Prostate gland (tissue), 2 donors: Measurements from ENCODE around the gene ZDHHC17. TPM values are rescaled to one million over a fixed set of nuclear protein-coding genes. Genes with fewer than 3 reads are reported as not detected.

Source experiments
- DNase-seq: peaks from one replicate; pipeline ENCODE4 v3.0.0-alpha.2; 2019; ENCODE audit warnings: low spot score
- H3K27ac ChIP-seq, 2 donors: fragments of 200-600 bp; sonication (generic); 2 replicates each; pipeline ENCODE4 v1.5.1; 2017 to 2019
- H3K27me3 ChIP-seq: fragments of 200-600 bp; sonication (generic); replicated peaks from 2 replicates; pipeline ENCODE4 v1.5.1; 2019; ENCODE audit not compliant: insufficient read depth
- H3K36me3 ChIP-seq, 2 donors: fragments of 200-600 bp; sonication (generic); 1 replicate in 1 of 2; 2 replicates in 1 of 2; pipeline versions ENCODE4 v1.5.1 to v1.8.1; 2017 to 2019
- H3K4me1 ChIP-seq: fragments of 200-600 bp; sonication (generic); replicated peaks from 2 replicates; pipeline ENCODE4 v1.5.1; 2019
- H3K4me3 ChIP-seq, 2 donors: fragments of 200-600 bp; sonication (generic); 2 replicates each; pipeline ENCODE4 v1.5.1; 2017 to 2019
- H3K9me3 ChIP-seq: fragments of 200-600 bp; sonication (generic); 2 replicates; pipeline ENCODE4 v1.5.1; 2017
- CTCF ChIP-seq, 4 experiments: fragments of 200-600 bp in 2 of 4; fragments of 450-650 bp in 2 of 4; sonication (generic) in 2 of 4; IDR thresholded peaks; 1 replicate in 3 of 4; 2 replicates in 1 of 4; pipeline ENCODE4 v1.5.1; 2016 to 2019; ENCODE audit warnings: antibody characterized with exemption in 4 of 4, mild to moderate bottlenecking in 2 of 4, moderate library complexity in 2 of 4
- POLR2A ChIP-seq: fragments of 450-650 bp; IDR thresholded peaks from one replicate; pipeline ENCODE4 v1.6.1; 2016; ENCODE audit warnings: antibody characterized with exemption, mild to moderate bottlenecking
- POLR2AphosphoS5 ChIP-seq: sonication (generic); formaldehyde crosslinking; IDR thresholded peaks from one replicate; pipeline ENCODE4 v1.6.1; 2017; ENCODE audit warnings: antibody characterized with exemption
- WGBS: methylation state at CpG from one replicate; pipeline ENCODE4 v1.1.5; 2018; 5-methylcytosine and 5-hydroxymethylcytosine counted together
- intact Hi-C: fragments of 100-400 bp; cut with DNase I; formaldehyde crosslinking; loops from one replicate; pipeline ENCODE4 v1.14.2; 2022
- total RNA-seq, 2 donors: library from RNA; depleted of rRNA; stranded (reverse); fragments of >200 nt; gene quantifications; one replicate each; pipeline ENCODE4 v1.1.0, GENCODE V29; 2016

Gene ZDHHC17
- total RNA-seq, 2 donors from 2014 or later, result 21.6 to 34.6 TPM

GRCh38 chr12:76878099-76878898, 114.4 kb downstream of the ZDHHC17 start:
- TF ChIP-seq POLR2A, result no peak
- no peaks in the 10 kb centered on the region for H3K36me3 ChIP-seq
- 1% methylated on average over 44 of the region's 44 CpGs for WGBS
- H3K4me1 ChIP-seq, result peaks cover 7% of the 10 kb centered on the region
- DNase-seq, result peak; percentile 32
- peak overlapping the region; percentile 61 to 70 for H3K4me3 ChIP-seq
- H3K27ac ChIP-seq, result peak overlapping the region; percentile 80 to 91
- no peaks in the 10 kb centered on the region for H3K9me3 ChIP-seq
- intact Hi-C loops, result loop anchor here (5.0 kb wide), 1 partner anchor 56 kb away; no protein-coding TSS in a partner anchor
- no peaks in the 10 kb centered on the region for H3K27me3 ChIP-seq

- H3K4me1 ChIP-seq, result peaks cover 7% of the 10 kb centered on the region
- intact Hi-C loops, result loop anchor here (5.0 kb wide), 1 partner anchor 57 kb away; no protein-coding TSS in a partner anchor
- H3K27ac ChIP-seq, result peak within 1 kb of the TSS; percentile 80 to 91
- under 1% methylated on average over 60 of the region's 71 CpGs for WGBS
- peak; percentile 91 for DNase-seq
- H3K36me3 ChIP-seq, result no peaks in the 10 kb centered on the region
- no peaks in the 10 kb centered on the region for H3K27me3 ChIP-seq
- TF ChIP-seq POLR2AphosphoS5 (peak; percentile 86), CTCF (IDR thresholded peaks at IDR 0.05) (peak in 3 of 4 experiments; percentile 17 to 30 (median 17)), POLR2A (peak; percentile 92)
- no peaks in the 10 kb centered on the region for H3K9me3 ChIP-seq
- peak within 1 kb of the TSS; percentile 61 to 70 for H3K4me3 ChIP-seq
These were observed 115.2 kb downstream of the ZDHHC17 start, which contains the start of gene CSRP2 for GRCh38 chr12:76878899-76879709. CSRP2 (minus strand) TSS chr12:76879019; CDS start chr12:76866260, 12,759 bp downstream.

- Histone ChIP-seq H3K27ac (peak overlapping the region; percentile 80 to 91), H3K27me3 (no peaks in the 10 kb centered on the region), H3K4me1 (peaks cover 7% of the 10 kb centered on the region), H3K36me3 (no peaks in the 10 kb centered on the region), H3K4me3 (peak overlapping the region; percentile 61 to 70), H3K9me3 (no peaks in the 10 kb centered on the region)
- TF ChIP-seq POLR2A (no peak), POLR2AphosphoS5 (peak; percentile 31), CTCF (IDR thresholded peaks at IDR 0.05) (peak in 1 of 4 experiments; percentile 23)
- intact Hi-C loops, result loop anchor here (5.0 kb wide), 1 partner anchor 58 kb away; no protein-coding TSS in a partner anchor
- peak; percentile 23 for DNase-seq
- WGBS, result 39% methylated on average over 13 of the region's 13 CpGs
These were observed 116.0 kb downstream of the ZDHHC17 start for GRCh38 chr12:76879710-76880518.

- WGBS, result 94% methylated on average over 7 of the region's 7 CpGs
- Histone ChIP-seq H3K27me3 (no peaks in the 10 kb centered on the region), H3K9me3 (no peaks in the 10 kb centered on the region), H3K36me3 (no peaks in the 10 kb centered on the region), H3K27ac (peak overlapping the region in 1 of 2 donors; percentile 80), H3K4me3 (no peak overlapping the region), H3K4me1 (peaks cover 7% of the 10 kb centered on the region)
- intact Hi-C loops, result no loop called here
- no peak for DNase-seq
- TF ChIP-seq POLR2AphosphoS5, result no peak
- no peak for TF ChIP-seq CTCF (IDR thresholded peaks at IDR 0.05)
- TF ChIP-seq POLR2A, result no peak
These were observed 116.7 kb downstream of the ZDHHC17 start for GRCh38 chr12:76880519-76881023.
